ENCODE data around the gene SMYD4.
"Not testable (repeated sequence)": the region's sequence is repeated elsewhere in the genome, so short reads cannot be mapped to it uniquely, and the experiment has no call there.

Gene SMYD4

DNA sequence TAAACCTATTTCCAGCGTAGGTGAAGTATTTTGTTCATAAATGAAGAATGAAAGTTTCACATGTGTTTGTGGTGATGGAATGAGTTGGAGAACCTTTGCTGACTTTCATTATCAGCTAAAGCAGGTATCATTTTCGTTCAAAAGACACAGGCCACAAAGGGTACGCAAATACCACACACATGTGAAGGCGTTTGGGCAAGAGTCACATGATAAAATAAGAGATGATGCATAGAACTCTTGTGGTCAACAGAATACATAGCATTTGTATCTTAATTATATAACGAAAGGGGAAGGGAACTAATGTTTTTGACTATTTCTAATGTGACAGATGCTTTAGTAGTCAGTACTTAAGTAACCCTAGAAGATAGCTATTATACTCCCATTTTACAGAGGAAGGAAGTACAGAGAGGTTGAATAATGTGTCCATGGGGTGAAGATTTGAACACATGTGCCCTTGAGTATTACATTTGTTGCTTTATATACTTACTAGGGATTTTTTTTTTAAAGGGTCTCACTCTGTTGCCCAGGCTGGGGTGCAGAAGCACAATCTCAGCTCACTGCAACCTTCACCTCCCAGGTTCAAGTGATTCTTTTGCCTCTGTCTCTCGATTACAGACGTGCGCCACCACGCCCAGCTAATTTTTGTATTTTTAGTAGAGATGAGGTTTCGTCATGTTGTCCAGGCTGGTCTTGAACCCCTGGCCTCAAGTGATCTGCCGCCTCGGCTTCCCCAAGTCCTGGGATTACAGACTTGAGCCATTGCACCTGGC is 4.9 kb upstream of the SMYD4 start:
- DNase-seq (ENCODE audit: low read depth in 1 of 2, low spot score in 1 of 2): no peak

DNA sequence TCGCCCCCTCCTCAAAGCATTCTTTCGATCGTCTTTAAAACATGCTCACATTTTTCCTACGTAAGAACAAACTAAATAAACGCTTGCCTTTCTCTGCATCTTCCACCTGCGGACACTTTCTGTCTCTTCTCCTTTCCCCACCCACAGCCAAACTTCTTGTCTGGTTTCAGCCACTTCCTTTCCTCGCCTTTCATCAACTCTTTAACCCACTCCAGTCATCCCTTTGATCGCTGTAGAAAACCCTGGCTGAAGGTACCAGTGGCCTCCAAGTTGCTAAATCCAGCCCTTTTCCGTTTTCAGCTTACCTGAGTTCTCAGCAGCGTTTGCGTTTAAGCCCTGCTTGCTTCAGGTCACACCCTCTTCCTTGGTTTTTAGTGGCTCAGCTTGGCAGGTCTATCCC is 586 bp upstream of the SMYD4 start:
- no peak for DNase-seq (ENCODE audit: low read depth in 1 of 2, low spot score in 1 of 2)

DNA sequence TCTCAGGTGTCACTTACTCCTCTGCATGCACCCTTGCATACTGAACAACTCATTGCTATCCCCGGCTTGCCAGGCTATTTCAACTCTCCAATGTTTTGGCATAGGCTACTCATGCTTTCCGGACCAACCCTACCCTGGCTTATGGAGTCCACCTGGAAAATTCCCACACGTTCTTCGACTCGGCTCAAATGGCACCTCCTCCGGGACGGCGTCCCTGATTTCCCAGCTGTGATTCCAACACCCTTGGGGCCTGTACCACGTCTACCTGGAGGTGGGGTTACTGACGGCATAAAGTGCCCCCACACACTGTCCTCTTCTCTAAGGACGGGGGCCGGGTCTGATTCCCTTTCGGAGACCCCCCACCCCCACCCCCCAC is 498 bp downstream of the SMYD4 start:
- no peak for DNase-seq (ENCODE audit: low read depth in 1 of 2, low spot score in 1 of 2)

DNA sequence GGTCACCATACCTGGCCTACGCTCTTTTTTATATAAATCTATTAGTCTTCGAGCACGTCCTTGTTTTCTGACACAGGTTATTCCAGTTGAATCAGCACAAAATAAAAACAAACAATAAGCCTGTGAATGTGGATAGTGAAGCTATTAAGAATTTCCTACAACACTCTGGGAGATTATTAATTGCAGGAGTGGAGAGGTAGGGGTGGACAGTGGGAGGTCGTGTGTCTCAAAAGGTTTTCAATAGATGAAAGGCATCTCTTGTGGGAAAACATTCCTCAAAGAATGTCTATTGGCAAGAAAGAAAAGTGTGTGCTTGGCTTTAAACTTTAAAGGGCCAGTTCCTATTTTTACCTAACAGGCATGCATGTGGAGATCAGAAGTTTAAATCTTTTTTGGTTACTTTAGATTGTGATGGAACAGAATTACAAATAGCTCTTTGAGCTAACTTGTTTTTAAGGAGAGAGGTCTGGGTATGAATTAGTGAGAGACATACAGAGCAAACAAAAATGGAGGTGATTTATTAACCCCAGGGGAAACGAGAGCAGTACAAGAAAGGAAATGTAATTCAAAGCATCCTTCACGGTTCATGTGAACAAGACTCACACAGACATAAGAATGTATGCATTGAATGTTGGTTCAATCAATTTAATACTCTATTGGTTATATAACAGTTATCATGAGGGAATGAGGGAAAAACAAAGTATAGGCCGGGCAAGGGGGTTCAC is 9.0 kb downstream of the SMYD4 start:
- DNase-seq (ENCODE audit: low read depth in 1 of 2, low spot score in 1 of 2): no peak

DNA sequence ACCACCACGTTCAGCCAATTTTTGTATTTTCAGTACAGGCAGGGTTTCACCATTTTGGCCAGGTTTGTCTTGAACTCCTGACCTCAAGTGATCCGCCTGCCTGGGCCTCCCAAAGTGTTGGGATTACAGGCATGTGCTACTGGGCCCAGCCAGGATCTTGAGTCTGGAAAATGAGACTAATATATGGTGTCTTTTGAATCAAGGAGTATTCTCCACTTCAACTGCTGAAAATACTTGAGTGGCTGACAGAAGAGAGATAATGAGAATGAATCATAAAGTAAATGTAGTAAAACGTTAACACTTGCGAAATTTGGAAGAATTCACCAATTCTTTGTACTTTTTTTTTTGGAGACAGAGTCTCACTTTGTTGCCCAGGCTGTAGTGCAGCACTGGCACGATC is 16.6 kb downstream of the SMYD4 start:
- no peak for DNase-seq (ENCODE audit: low read depth in 1 of 2, low spot score in 1 of 2)

DNA sequence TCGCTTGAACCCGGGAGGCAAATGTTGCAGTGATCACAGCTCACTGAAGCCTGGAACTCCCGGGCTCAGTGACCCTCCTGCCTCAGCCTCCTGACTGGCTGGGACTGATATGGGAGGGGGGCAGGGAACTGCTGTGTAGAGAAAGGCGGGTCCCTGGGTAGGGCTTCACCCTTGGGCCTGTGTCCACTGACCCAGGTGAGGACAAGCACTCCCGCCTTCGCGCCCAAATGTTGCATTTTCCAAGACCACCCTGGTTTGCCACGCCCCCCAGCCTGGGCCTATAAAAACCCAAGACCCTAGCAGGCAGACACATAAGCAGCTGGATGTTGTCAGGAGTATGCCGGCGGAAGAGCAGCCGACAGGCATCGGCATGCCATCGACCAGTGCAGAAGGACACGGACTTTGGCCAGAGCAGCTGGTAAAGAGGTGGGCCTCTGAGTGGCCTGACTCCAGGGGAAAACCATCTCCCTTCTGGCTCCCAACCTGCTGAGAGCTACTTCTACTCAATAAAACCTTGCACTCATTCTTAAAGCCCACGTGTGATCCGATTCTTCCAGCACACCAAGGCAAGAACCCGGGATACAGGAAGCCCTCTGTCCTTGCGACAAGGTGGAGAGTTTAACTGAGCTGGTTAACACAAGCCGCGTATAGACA is 19.1 kb downstream of the SMYD4 start:
- DNase-seq (ENCODE audit: low read depth in 1 of 2, low spot score in 1 of 2): no peak

DNA sequence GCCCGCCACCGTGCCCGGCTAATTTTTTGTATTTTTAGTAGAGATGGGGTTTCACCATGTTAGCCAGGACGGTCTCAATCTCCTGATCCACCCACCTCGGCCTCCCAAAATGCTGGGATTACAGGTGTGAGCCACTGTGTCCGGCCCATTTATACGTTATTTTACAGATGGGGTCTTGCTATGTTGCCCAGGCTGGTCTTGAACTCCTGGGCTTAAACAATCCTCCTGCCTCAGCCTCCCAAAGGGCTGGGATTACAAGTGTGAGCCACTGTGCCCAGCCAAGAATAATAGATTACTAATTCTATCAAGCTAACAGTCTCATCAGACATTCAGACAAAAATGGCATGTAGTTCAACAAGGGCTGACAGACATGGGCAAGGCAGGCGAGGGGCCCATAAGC is 19.9 kb downstream of the SMYD4 start:
- DNase-seq (ENCODE audit: low read depth in 1 of 2, low spot score in 1 of 2): not testable (repeated sequence)

DNA sequence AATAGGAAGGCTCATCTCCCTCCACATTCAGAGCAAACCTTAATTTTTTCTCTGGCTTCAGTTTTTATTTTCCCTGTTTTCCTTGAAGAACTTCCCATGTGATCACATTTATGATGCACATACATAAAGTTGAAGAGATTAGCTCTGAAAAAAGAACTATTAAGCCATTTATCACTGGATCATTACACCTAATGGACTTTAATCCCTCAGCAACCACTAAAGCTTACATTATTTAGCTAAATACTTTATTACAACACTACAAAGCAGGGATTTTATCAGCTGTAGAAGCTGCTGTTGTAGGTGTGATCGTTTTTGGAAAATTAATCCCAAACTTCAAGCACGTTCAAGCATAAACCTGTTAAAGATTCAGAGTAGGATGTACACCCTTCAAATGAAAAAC is 21.1 kb downstream of the SMYD4 start:
- DNase-seq (ENCODE audit: low read depth in 1 of 2, low spot score in 1 of 2): no peak

DNA sequence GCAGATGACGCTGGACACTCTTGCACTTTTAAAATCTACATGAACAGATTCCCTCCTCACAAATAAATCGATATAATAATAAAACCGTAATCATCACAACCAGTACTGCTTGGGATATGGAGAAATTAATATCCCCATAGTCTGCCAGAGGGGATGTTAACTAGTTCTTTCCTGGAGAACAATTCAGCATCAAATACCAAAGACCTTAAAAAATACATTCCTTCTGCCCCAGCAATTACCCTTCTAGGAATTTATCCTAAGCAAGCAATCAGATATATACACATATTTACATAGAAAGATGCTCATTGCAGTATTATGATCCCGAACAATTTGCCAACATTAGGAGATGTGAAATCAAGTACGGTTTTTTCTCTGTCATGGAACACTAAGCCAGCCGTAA is 21.8 kb downstream of the SMYD4 start:
- no peak for DNase-seq (ENCODE audit: low read depth in 1 of 2, low spot score in 1 of 2)

DNA sequence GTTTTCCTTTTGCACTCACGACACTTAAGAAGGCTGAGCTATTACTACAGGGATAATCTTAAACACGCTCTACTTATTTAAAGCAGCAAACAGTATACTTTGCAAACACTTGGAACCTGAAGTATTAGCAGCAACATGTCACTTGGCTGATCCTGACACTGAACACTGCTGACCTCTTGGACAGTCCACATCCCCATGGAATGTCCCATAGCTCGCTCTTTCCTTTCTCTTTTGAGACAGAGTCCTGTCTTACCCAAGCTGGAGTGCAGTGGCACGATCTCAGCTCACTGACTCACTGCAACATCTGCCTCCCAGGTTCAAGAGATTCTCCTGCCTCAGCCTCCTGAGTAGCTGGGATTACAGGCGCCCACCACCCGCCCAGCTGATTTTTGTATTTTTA is 26.4 kb downstream of the SMYD4 start:
- DNase-seq (ENCODE audit: low read depth in 1 of 2, low spot score in 1 of 2): no peak

DNA sequence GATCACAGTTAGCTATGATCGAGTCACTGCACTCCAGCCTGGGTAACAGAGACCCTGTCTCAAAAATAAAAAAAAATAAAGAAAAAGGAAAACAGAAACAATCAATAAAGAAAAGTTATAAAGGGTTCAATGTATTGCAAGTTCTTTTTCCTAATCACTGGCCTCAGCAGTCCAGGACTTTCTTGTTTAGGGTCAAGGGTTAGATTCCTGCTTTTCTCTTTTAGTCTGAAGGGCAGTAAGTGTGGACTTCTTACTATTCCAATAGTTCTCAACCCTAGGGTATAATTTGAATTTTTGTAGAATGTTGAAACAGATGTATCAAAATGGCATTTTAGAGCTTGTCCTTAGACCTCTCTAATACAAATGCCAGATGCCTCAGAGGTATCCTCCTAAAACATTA is 27.3 kb downstream of the SMYD4 start:
- no peak for DNase-seq (ENCODE audit: low read depth in 1 of 2, low spot score in 1 of 2)

DNA sequence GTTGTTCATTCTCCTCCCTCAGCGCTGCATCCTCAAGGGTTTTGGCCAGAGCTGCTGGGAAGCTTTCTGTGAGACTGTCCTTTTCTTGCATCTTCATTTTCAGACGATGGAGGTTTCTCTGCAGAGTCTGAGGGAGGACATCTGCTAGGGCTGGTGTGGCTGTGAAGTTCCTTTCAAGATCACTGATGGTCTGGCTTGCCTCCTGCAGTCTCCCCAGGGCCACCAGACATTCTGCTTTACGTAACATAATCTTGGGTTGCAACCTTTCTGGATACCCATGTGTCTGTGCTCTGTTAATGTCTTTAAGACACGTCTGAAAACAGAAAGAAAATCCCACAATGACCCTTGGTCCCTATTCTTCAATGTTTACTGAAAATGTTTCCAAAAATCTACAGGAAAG is 29.0 kb downstream of the SMYD4 start:
- no peak for DNase-seq (ENCODE audit: low read depth in 1 of 2, low spot score in 1 of 2)

DNA sequence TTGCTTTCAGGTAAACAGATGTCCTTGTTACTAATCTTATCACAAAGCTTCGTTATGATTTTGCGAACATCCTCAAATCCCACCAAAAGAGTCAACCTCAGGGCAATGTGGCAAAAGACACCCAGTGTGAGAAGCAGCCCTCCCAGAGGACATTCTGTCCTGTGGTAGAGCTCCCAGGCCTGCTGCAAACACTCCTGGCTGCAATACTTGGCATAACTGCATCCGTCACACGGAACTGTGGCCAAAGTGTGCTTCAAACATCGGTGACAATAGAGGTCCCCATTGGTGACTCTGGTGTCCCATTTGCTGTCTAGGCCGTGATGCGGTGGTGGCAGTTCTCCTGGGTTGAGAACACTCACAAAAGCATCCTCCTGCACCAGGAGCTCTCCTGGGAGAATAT is 29.5 kb downstream of the SMYD4 start:
- no peak for DNase-seq (ENCODE audit: low read depth in 1 of 2, low spot score in 1 of 2)

DNA sequence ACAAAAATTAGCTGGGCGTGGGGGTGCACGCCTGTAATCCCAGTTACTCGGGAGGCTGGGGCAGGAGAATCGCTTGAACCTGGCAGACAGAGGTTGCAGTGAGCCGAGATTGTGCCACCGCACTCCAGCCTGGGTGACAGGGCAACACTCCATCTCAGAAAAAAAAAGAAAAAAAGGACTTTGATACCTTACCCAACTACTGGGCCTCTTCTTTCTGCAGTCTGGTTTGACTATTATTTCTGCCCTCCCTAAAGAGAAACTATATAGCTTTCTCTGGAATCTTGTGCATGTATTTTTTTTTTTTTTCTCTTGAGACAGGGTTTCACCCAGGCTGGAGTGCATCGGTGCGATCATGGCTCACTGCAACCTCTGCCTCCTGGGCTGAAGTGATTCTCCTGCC is 31.9 kb downstream of the SMYD4 start:
- DNase-seq (ENCODE audit: low read depth in 1 of 2, low spot score in 1 of 2): not testable (repeated sequence)

DNA sequence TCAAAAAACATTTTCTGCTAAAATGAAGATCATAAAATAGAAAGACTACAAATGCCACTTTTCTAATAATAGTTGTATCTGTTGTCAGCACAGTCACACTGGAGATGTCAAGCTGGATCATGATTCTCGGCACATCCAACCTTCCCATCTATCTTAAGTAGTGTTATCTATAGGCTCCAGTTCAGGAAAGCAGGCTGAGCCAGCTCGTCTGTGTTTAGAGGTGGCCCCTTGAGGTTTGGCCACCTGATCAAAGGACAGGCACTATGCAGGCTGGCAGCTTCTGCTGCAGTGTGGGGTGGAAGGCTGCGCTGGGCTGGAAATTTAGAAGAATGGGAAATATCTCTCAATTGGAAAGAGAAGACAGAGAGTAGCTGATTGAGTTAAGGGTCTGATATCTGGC is 32.4 kb downstream of the SMYD4 start:
- DNase-seq (ENCODE audit: low read depth in 1 of 2, low spot score in 1 of 2): no peak

DNA sequence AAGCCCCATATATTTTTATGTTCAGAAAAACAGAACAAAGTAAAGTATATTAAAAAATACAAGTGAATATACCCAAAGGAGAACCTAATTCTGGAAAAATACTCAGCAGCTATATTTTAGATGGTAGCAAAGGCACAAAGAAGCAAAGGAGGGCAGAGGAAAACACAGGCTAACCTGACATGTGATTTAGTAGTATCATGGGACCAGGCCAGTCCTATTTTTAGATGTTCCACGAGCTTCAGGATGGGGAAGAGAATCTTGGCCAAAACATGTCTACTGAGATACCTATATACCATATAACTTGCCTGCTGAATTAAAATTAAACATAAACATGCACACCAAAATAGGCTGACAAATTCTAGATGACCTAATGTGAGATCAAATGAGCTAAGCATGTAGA is 32.9 kb downstream of the SMYD4 start:
- DNase-seq (ENCODE audit: low read depth in 1 of 2, low spot score in 1 of 2): no peak

DNA sequence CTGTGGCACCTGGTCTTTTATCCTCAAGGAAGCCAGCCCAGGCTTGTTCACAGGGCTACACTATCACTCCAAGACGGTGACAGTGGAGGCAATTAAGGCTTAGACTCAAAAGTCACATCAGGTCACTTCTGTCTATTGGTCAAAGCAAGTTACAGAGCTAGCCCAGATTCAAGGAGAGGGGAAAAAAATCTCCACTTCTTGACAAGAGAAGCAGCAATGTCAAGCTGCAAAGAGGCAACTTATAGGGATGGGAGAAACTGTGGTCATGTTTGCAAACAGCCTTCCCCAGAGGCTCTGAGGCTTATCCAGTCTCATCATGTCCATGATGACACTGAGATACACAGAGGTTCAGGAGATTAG is 36.3 kb downstream of the SMYD4 start:
- no peak for DNase-seq (ENCODE audit: low read depth in 1 of 2, low spot score in 1 of 2)

DNA sequence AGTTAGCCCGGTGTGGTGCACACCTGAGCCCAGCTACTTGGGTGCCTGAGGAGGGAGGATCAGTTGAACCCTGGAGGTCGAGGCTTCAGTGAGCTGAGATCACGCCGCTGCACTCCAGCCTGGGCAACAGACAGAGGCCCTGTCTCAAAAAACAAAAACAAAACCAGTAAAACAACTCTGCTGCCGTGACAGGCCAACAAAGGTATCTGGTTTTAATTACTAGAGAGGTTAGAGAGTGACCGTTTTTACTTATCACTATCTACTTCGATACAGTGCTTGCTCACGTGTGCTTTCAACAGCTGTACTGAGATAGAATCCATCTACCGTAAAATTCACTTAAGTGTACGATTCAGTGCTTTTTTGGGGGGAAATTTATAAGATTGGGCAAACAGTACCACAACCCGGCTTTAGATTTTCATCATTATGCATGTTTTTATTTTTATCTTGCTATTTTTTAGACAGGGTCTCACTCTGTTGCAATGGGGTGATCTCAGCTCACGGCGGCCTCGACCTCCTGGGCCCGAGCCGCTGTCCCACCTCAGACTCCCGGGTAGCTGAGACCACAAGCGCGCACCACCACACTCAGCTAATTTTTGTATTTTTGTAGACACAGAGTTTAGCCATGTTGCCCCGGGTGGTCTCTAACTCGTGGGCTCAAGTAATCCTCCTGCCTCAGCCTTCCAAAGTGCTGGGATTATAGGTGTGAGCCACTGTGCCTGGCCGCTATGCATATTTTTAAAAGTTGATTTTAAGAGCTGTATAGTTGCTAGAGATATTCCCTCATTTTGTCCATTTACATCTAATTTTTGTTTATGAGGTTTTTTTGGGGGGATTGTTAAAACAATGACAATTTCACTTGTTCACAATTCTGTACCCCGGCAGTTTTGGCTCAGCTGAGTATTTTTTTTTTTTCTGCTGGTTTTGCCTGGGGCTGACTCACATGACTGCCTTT is 36.9 kb downstream of the SMYD4 start:
- DNase-seq (ENCODE audit: low read depth in 1 of 2, low spot score in 1 of 2): no peak

DNA sequence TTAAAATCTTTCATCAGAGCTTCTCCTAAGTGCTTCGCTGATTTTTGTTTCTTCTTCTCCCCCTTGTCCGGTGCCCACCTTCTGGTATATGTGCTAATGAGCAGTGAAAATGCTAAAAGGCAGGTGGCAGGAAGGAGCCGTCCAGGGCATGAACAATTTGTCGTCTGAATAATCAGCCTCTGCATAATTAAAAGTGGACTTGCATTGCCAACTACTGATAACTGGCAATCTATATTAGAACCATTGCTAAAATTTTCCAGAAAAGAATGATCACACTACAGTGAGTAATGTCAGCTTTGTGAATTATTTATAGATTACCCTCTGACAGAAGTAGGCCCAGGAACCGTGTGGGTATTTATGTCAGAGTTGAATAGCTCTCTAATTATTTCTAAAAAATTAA is 39.8 kb downstream of the SMYD4 start:
- no peak for DNase-seq (ENCODE audit: low read depth in 1 of 2, low spot score in 1 of 2)

DNA sequence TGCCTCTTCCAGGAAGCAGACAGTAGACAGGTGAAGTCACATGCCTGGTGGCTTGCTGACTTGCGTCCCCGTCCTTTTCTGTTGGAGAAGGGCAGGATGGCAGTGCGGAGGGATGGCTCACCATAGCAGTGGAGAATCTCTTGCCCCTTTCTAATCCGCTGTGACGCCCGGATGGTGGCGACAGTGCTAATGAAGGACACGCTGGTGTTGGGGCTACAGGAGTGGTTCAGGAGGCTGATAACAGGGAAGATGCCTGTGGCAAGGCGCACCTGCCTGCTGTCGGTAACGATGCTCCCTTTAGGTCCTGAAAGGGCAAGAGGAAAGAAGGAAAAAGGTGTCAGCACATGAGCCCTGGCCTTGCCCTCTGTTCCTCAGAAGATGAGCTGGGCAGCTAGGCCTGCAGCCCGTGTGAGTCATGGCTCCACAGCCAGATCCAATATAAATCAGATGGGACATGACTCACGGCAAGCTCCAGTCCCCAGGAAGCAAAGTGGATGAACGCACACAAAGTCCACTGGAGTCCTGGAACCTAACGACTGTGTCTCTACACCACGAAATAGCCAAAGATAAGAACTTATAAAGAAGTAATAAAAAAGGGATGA is 42.3 kb downstream of the SMYD4 start:
- no peak for DNase-seq (ENCODE audit: low read depth in 1 of 2, low spot score in 1 of 2)

DNA sequence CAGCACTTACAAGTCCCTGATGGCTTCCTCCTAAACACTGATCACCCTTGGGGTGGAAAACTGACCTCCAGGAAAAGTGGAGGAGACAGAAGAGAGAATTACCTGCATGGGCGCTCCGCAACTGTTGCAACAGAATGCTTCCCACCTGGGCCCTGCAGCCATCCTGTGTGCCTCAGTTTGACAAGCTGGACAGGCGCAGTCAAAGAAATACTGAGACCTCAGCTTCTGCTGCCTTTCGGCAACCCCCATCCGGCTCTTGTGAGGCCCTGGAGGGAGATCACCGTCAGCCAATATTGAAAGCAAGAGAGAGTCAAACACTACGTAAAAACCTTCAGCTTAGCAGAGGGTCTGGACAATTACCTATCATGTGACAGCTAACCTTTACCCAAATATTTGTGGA is 43.0 kb downstream of the SMYD4 start:
- DNase-seq (ENCODE audit: low read depth in 1 of 2, low spot score in 1 of 2): no peak
